H9 (cell line): ENCODE results near the gene SOD1. TPM values are rescaled to one million over a fixed set of nuclear protein-coding genes. Genes with fewer than 3 reads are reported as not detected.

Experiments used
- DNase-seq: peaks from one replicate; pipeline ENCODE4 v3.0.0-alpha.2; 2017
- H2AFZ ChIP-seq: one replicate; pipeline ENCODE4 v1.6.1; 2013; ENCODE audit warnings: mild to moderate bottlenecking, low read length, control low read depth, moderate library complexity
- H2AK5ac ChIP-seq: 2 replicates; pipeline ENCODE4 v1.6.1; 2013; ENCODE audit warnings: low read length, control low read depth, mixed read lengths; ENCODE audit not compliant: insufficient read length
- H2BK120ac ChIP-seq: one replicate; pipeline ENCODE4 v1.6.1; 2013; ENCODE audit warnings: low read depth, mild to moderate bottlenecking, low read length, control low read depth, inconsistent platforms; ENCODE audit not compliant: poor library complexity, severe bottlenecking
- H2BK12ac ChIP-seq: 2 replicates; pipeline ENCODE4 v1.6.1; 2013; ENCODE audit warnings: low read length, control low read depth, mixed read lengths, low read depth; ENCODE audit not compliant: insufficient read length
- H2BK15ac ChIP-seq: 2 replicates; pipeline ENCODE4 v1.6.1; 2013; ENCODE audit warnings: low read depth, low read length, control low read depth
- H2BK20ac ChIP-seq: one replicate; pipeline ENCODE4 v1.6.1; 2013; ENCODE audit warnings: low read depth, mild to moderate bottlenecking, low read length, control low read depth, inconsistent platforms; ENCODE audit not compliant: poor library complexity, severe bottlenecking
- H2BK5ac ChIP-seq: 2 replicates; pipeline ENCODE4 v1.6.1; 2013; ENCODE audit warnings: low read length, control low read depth, mixed read lengths; ENCODE audit not compliant: insufficient read length
- H3K14ac ChIP-seq: 2 replicates; pipeline ENCODE4 v1.6.1; 2013; ENCODE audit warnings: low read length, control low read depth; ENCODE audit not compliant: insufficient read depth
- H3K18ac ChIP-seq: 2 replicates; pipeline ENCODE4 v1.6.1; 2013; ENCODE audit warnings: low read depth, mild to moderate bottlenecking, mixed read lengths, low read length, control low read depth; ENCODE audit not compliant: insufficient read length
- H3K23ac ChIP-seq: 2 replicates; pipeline ENCODE4 v1.6.1; 2013; ENCODE audit warnings: low read length, control low read depth, mixed read lengths, low read depth; ENCODE audit not compliant: insufficient read length
- H3K23me2 ChIP-seq: 2 replicates; pipeline ENCODE4 v1.6.1; 2013; ENCODE audit warnings: low read depth, mild to moderate bottlenecking, mixed read lengths, low read length, control low read depth; ENCODE audit not compliant: insufficient read length, poor library complexity, severe bottlenecking
- H3K27ac ChIP-seq: 2 replicates; pipeline ENCODE4 v1.5.1; 2013; ENCODE audit warnings: low read length, control low read depth, mixed read lengths, low read depth; ENCODE audit not compliant: insufficient read length
- H3K27me3 ChIP-seq: 2 replicates; pipeline ENCODE4 v1.6.1; 2013; ENCODE audit warnings: low read length, control low read depth, inconsistent platforms; ENCODE audit not compliant: insufficient read depth
- H3K4ac ChIP-seq: 2 replicates; pipeline ENCODE4 v1.6.1; 2013; ENCODE audit warnings: low read depth, mild to moderate bottlenecking, control low read depth, inconsistent platforms, low read length, moderate library complexity
- H3K4me1 ChIP-seq: 2 replicates; pipeline ENCODE4 v1.6.1; 2013; ENCODE audit warnings: low read length, control low read depth, inconsistent platforms; ENCODE audit not compliant: insufficient read depth
- H3K4me2 ChIP-seq: 2 replicates; pipeline ENCODE4 v1.6.1; 2013; ENCODE audit warnings: low read length, control low read depth, mixed read lengths; ENCODE audit not compliant: insufficient read length, insufficient read depth
- H3K56ac ChIP-seq: 2 replicates; pipeline ENCODE4 v1.6.1; 2013; ENCODE audit warnings: low read depth, mild to moderate bottlenecking, mixed read lengths, low read length, control low read depth; ENCODE audit not compliant: insufficient read length
- H3K79me1 ChIP-seq: 2 replicates; pipeline ENCODE4 v1.6.1; 2013; ENCODE audit warnings: low read depth, mild to moderate bottlenecking, moderate library complexity, low read length, control low read depth, inconsistent platforms; ENCODE audit not compliant: insufficient read depth, poor library complexity, severe bottlenecking
- H3K79me2 ChIP-seq: 2 replicates; pipeline ENCODE4 v1.6.1; 2013; ENCODE audit warnings: low read length, control low read depth, inconsistent platforms; ENCODE audit not compliant: insufficient read depth
- H3K9ac ChIP-seq: 2 replicates; pipeline ENCODE4 v1.6.1; 2013; ENCODE audit warnings: low read length, control low read depth, mixed read lengths; ENCODE audit not compliant: insufficient read length; ENCODE audit errors: extremely low read depth
- H3K9me3 ChIP-seq: one replicate; pipeline ENCODE4 v1.6.1; 2013; ENCODE audit warnings: low read depth, low read length, inconsistent platforms; ENCODE audit not compliant: control insufficient read depth
- H3T11ph ChIP-seq: one replicate; pipeline ENCODE4 v1.6.1; 2013; ENCODE audit warnings: mild to moderate bottlenecking, low read length, control low read depth, inconsistent platforms
- H4K20me1 ChIP-seq: one replicate; pipeline ENCODE4 v1.6.1; 2013; ENCODE audit not compliant: control insufficient read depth, insufficient read length, insufficient read depth
- H4K5ac ChIP-seq: 2 replicates; pipeline ENCODE4 v1.6.1; 2013; ENCODE audit warnings: low read depth, mild to moderate bottlenecking, mixed read lengths, low read length, control low read depth; ENCODE audit not compliant: insufficient read length
- H4K8ac ChIP-seq: replicated peaks from 2 replicates; pipeline ENCODE4 v1.6.1; 2013; ENCODE audit warnings: low read length, control low read depth, mixed read lengths, low read depth; ENCODE audit not compliant: insufficient read length
- H4K91ac ChIP-seq: 2 replicates; pipeline ENCODE4 v1.6.1; 2013; ENCODE audit warnings: low read depth, mild to moderate bottlenecking, moderate library complexity, mixed read lengths, low read length, control low read depth; ENCODE audit not compliant: insufficient read length
- H3K27ac Mint-ChIP-seq, 3 experiments: 2 replicates in 2 of 3; 3 replicates in 1 of 3; pipeline ENCODE4 v1.8.0; 2020 to 2021; ENCODE audit warnings: mixed read lengths in 3 of 3, mild to moderate bottlenecking in 1 of 3, moderate library complexity in 1 of 3
- H3K27me3 Mint-ChIP-seq: 2 replicates; pipeline ENCODE4 v1.8.0; 2021; ENCODE audit warnings: low read depth, mild to moderate bottlenecking, moderate library complexity, mixed read lengths
- H3K36me3 Mint-ChIP-seq, 3 experiments: 2 replicates in 2 of 3; 3 replicates in 1 of 3; pipeline ENCODE4 v1.8.0; 2020 to 2021; ENCODE audit warnings: low read depth in 3 of 3, mixed read lengths in 3 of 3; ENCODE audit not compliant: insufficient read depth in 1 of 3
- H3K4me1 Mint-ChIP-seq, 2 experiments: 2 replicates each; pipeline ENCODE4 v1.8.0; 2020; ENCODE audit warnings: mixed read lengths in 2 of 2
- H3K4me3 Mint-ChIP-seq, 2 experiments: 2 replicates in 1 of 2; 3 replicates in 1 of 2; pipeline ENCODE4 v1.8.0; 2020 to 2021; ENCODE audit warnings: mild to moderate bottlenecking in 2 of 2, mixed read lengths in 2 of 2, moderate library complexity in 1 of 2
- H3K9me3 Mint-ChIP-seq, 2 experiments: 2 replicates in 1 of 2; 3 replicates in 1 of 2; pipeline ENCODE4 v1.8.0; 2020; ENCODE audit warnings: mild to moderate bottlenecking in 2 of 2, mixed read lengths in 2 of 2, moderate library complexity in 1 of 2
- CTCF ChIP-seq: fragments of 200-600 bp; sonication (generic); conservative IDR thresholded peaks from 3 replicates; pipeline ENCODE4 v1.8.0; 2021; ENCODE audit warnings: antibody characterized with exemption, mild to moderate bottlenecking
- WGBS: extraction: QIAGEN DNeasy Blood & Tissue Kit; methylation state at CpG from one replicate; pipeline ENCODE4 v1.1.7; 2013; ENCODE audit warnings: missing lambda C conversion rate, low lambda C conversion rate, mixed read lengths; ENCODE audit not compliant: insufficient read length; ENCODE audit errors: extremely low coverage; 5-methylcytosine and 5-hydroxymethylcytosine counted together
- total RNA-seq: library from RNA; stranded (reverse); gene quantifications from 2 replicates; pipeline ENCODE4 v1.2.1, GENCODE V29; 2021

SOD1 gene
- total RNA-seq, 1 experiment from 2014 or later = 201 TPM

DNA sequence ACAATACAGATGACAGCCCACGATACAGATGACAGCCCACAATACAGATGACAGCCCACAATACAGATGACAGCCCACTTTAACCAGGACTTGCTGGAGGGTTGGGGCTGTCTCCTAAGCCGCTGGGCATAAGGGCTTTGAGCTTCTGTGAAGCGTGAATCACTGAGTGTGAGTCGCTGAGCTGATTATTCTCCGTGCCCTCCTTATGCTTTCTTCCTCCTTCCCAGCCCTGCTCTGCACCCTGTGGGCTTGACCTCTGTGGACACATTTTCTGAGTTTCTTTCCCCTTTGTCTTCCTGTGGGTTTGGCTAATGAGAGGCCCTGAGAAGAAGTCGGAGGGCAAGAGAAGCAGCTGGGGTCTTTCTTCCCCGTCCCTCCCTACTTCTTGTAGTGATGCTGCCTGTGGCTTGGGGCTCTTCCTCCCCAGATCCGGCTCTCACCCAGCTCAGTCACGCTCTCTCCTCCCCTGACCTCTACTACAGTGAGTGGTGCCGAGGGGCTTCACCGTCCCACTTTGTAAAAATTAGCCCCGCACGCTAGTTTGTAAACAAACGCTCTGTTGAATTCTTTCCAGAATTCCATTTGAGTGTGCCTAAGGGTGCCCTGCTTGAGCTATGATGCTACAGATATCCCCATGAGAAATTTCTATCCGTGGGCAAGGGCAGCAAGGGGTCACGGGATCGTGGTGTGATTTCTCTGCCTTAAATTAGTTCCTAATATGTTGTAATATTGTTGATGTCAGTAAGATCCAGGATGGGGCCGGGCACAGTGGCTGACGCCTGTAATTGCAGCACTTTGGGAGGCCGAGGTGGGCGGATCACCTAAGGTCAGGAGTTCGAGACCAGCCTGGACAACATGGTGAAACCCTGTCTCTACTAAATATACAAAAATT lies 46.4 kb upstream of the SOD1 start:
- Histone ChIP-seq H3K23me2 (no peaks in the 10 kb centered on the region), H2BK20ac (no peak overlapping the region), H3K4me1 (no peaks in the 10 kb centered on the region), H2BK12ac (no peak overlapping the region), H3K56ac (no peak overlapping the region), H3K4ac (no peak overlapping the region), H3K79me2 (no peaks in the 10 kb centered on the region), H3K23ac (no peak overlapping the region), H3K27me3 (no peaks in the 10 kb centered on the region), H3K27ac (no peak overlapping the region), H2BK120ac (no peak overlapping the region), H2AK5ac (no peak overlapping the region), H3K9ac (no peak overlapping the region), H3K14ac (no peak overlapping the region), H2BK5ac (no peak overlapping the region), H4K91ac (no peak overlapping the region), H2AFZ (no peak overlapping the region), H3K9me3 (no peaks in the 10 kb centered on the region), H4K5ac (no peak overlapping the region), H3K79me1 (no peaks in the 10 kb centered on the region), H3K4me2 (no peak overlapping the region), H4K8ac (no peak overlapping the region), H3T11ph (no peak overlapping the region), H3K18ac (no peak overlapping the region), H2BK15ac (no peak overlapping the region), H4K20me1 (no peaks in the 10 kb centered on the region)
- no peak overlapping the region for H3K4me3 Mint-ChIP-seq
- peak overlapping the region in 1 of 3 experiments; percentile 54; a peak in 1 of 7 replicates for H3K27ac Mint-ChIP-seq
- peaks cover 7 to 15% of the 10 kb centered on the region in 2 experiments for H3K9me3 Mint-ChIP-seq
- TF ChIP-seq CTCF = no peak
- peaks cover 0 to 2% of the 10 kb centered on the region in 2 experiments; a peak in 2 of 4 replicates for H3K4me1 Mint-ChIP-seq
- no peaks in the 10 kb centered on the region for H3K27me3 Mint-ChIP-seq
- DNase-seq = no peak
- peaks cover 0 to 7% (median 0%) of the 10 kb centered on the region in 3 experiments; a peak in 1 of 7 replicates for H3K36me3 Mint-ChIP-seq
- no CpG with 5 or more reads among the region's 22 CpGs for WGBS
